AG09319 (cell line): ENCODE data around the gene PALD1.

ENCODE experiments used
- DNase-seq: peaks from one replicate; pipeline ENCODE4 v3.0.0-alpha.2; 2010; ENCODE audit warnings: low read depth; ENCODE audit errors: extremely low read depth
- TF ChIP-seq, protein P1 (sequence below): IDR thresholded peaks from 2 replicates; pipeline ENCODE4 v1.5.1; 2011; ENCODE audit warnings: low read depth, mild to moderate bottlenecking, inconsistent platforms, low read length, moderate library complexity

The PALD1 gene

DNA sequence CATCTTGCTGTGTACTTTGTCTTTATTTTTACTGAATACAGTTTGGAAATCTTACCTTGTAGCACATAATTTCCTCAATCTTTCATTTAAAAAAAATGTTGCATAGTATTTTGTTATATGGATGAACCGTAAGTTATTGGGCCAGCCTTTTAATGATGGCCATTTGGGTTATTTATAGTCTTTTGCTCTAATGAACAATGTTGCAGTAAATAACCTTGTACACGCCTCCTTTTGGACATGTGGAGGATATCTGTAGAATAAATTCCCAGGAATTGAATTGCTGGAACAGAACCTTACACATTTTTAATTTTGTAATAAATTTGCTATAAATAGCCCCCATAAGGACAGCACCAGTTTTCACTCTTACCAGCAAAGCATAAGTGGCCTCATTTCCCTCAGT lies 136.6 kb downstream of the PALD1 start:
- TF ChIP-seq, protein P1, sequence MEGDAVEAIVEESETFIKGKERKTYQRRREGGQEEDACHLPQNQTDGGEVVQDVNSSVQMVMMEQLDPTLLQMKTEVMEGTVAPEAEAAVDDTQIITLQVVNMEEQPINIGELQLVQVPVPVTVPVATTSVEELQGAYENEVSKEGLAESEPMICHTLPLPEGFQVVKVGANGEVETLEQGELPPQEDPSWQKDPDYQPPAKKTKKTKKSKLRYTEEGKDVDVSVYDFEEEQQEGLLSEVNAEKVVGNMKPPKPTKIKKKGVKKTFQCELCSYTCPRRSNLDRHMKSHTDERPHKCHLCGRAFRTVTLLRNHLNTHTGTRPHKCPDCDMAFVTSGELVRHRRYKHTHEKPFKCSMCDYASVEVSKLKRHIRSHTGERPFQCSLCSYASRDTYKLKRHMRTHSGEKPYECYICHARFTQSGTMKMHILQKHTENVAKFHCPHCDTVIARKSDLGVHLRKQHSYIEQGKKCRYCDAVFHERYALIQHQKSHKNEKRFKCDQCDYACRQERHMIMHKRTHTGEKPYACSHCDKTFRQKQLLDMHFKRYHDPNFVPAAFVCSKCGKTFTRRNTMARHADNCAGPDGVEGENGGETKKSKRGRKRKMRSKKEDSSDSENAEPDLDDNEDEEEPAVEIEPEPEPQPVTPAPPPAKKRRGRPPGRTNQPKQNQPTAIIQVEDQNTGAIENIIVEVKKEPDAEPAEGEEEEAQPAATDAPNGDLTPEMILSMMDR, result no peak
- no peak for DNase-seq

DNA sequence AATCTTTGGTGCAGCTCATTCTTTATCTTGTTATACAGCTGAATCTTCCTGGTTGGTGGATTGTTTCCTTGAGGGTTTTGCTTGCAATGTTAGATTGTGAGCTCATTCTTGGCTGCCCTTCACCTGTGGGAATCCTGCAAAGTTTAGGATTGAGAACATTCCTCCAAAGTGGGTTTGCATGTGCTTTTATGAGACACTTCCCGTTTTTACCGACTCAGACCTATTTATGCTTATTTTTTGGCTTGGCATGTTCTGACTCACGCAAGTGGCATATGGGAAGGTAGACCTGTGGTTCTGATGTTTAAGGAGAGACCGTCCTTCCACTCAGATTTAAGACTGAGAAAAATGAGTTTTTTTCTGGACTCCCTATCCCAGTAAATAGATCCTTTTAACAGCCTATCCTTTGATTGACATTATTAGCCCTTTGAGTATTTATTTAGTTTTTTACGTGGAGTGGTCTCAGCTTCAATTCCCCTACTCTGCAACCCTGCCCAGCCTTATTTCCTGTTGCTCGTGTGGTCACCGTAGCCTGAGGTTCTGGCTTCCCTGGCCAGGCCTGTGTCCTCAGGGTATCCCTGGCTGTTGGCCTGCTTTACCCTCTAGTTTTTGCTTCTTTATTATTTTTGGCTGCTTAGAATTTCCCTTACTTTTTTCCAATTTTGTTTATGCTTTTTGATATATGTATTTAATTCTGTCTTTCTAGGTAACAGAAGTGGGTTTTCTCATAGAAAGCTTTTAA lies 137.4 kb downstream of the PALD1 start:
- no peak for DNase-seq
- TF ChIP-seq, protein P1, result no peak

DNA sequence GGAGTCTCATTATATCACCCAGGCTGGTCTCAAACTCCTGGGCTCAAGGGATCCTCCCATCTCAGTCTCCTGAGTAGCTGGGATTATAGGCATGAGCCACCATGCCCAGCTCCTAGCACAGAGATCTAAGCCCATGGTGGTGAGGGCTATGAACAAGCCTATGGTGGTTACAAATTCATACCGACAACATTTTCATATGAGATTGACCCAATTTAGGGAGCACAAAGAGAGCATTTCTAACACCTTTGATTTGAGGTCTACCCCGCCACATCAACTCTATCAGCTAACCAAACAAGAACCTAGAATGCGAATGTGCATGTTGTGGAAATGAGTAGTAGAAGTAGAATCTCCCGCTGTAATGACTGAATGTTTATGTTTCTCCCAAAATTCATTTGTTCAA lies 138.2 kb downstream of the PALD1 start:
- DNase-seq, result no peak

More for the DNA sequence above, 138.2 kb downstream of the PALD1 start:
- TF ChIP-seq, protein P1, result no peak
